GM23338 (cell line): ENCODE data around the gene CCNK. TPM values are rescaled to one million over a fixed set of nuclear protein-coding genes. Genes with fewer than 3 reads are reported as not detected.

Experiments used
- ATAC-seq: fragments of 200-7000 bp; cut with Tn5 transposase; 3 replicates; pipeline ENCODE4 v1.9.1; 2020
- DNase-seq: peaks from one replicate; pipeline ENCODE4 v3.0.0-alpha.2; 2015; ENCODE audit warnings: low spot score
- H2AFZ ChIP-seq: fragments of 200-600 bp; sonication (generic); 2 replicates; pipeline ENCODE4 v1.8.0; 2016; ENCODE audit warnings: antibody characterized with exemption, mild to moderate bottlenecking, moderate library complexity
- H3F3A ChIP-seq: fragments of 200-600 bp; sonication (generic); replicated peaks from 2 replicates; pipeline ENCODE4 v1.8.0; 2017; ENCODE audit warnings: antibody characterized with exemption, mixed run types, low read depth
- H3K27ac ChIP-seq: fragments of 200-600 bp; sonication (generic); 2 replicates; pipeline ENCODE4 v1.6.1; 2016; ENCODE audit warnings: low read depth
- H3K27me3 ChIP-seq: fragments of 200-600 bp; sonication (generic); 2 replicates; pipeline ENCODE4 v1.8.0; 2016; ENCODE audit warnings: mild to moderate bottlenecking, mixed run types, moderate library complexity; ENCODE audit not compliant: insufficient read depth
- H3K36me3 ChIP-seq: fragments of 200-600 bp; sonication (generic); 2 replicates; pipeline ENCODE4 v1.8.0; 2016; ENCODE audit warnings: mild to moderate bottlenecking; ENCODE audit not compliant: insufficient read depth
- H3K4me1 ChIP-seq: fragments of 200-600 bp; sonication (generic); 2 replicates; pipeline ENCODE4 v1.8.0; 2016; ENCODE audit warnings: mild to moderate bottlenecking, moderate library complexity; ENCODE audit not compliant: insufficient read depth
- H3K4me2 ChIP-seq: fragments of 200-600 bp; sonication (generic); 2 replicates; pipeline ENCODE4 v1.7.1; 2017; ENCODE audit warnings: mixed run types
- H3K4me3 ChIP-seq: fragments of 200-600 bp; sonication (generic); 2 replicates; pipeline ENCODE4 v1.6.1; 2016; ENCODE audit warnings: mixed run types
- H3K79me2 ChIP-seq: fragments of 200-600 bp; sonication (generic); replicated peaks from 2 replicates; pipeline ENCODE4 v1.8.0; 2017; ENCODE audit warnings: mild to moderate bottlenecking; ENCODE audit not compliant: insufficient read depth
- H3K9me2 ChIP-seq: fragments of 200-600 bp; sonication (generic); 2 replicates; pipeline ENCODE4 v1.8.0; 2017; ENCODE audit not compliant: insufficient read depth
- H4K20me1 ChIP-seq: fragments of 200-600 bp; sonication (generic); replicated peaks from 2 replicates; pipeline ENCODE4 v1.8.0; 2017; ENCODE audit warnings: mild to moderate bottlenecking; ENCODE audit not compliant: insufficient read depth
- H3K27ac Mint-ChIP-seq: 2 replicates; pipeline ENCODE4 v1.8.0; 2020; ENCODE audit warnings: inconsistent platforms, mild to moderate bottlenecking, moderate library complexity, mixed read lengths
- H3K27me3 Mint-ChIP-seq: 3 replicates; pipeline ENCODE4 v1.8.0; 2022; ENCODE audit warnings: low read depth, mild to moderate bottlenecking, moderate library complexity, mixed read lengths, inconsistent platforms; ENCODE audit not compliant: insufficient read depth, poor library complexity
- H3K36me3 Mint-ChIP-seq: 3 replicates; pipeline ENCODE4 v1.8.0; 2021; ENCODE audit warnings: low read depth, mild to moderate bottlenecking, inconsistent platforms, moderate library complexity, mixed read lengths
- H3K4me1 Mint-ChIP-seq: 3 replicates; pipeline ENCODE4 v1.8.0; 2020; ENCODE audit warnings: mild to moderate bottlenecking, inconsistent platforms, mixed read lengths
- H3K4me3 Mint-ChIP-seq: 3 replicates; pipeline ENCODE4 v1.8.0; 2021; ENCODE audit warnings: moderate library complexity, mild to moderate bottlenecking, inconsistent platforms, mixed read lengths
- H3K9me3 Mint-ChIP-seq: 3 replicates; pipeline ENCODE4 v1.8.0; 2020; ENCODE audit warnings: moderate library complexity, mild to moderate bottlenecking, inconsistent platforms, mixed read lengths
- CREB1 ChIP-seq: fragments of 250-450 bp; sonication (Bioruptor Pico); IDR thresholded peaks from 2 replicates; pipeline ENCODE4 v1.5.0; 2020; ENCODE audit warnings: low read depth, mild to moderate bottlenecking, moderate library complexity
- CTCF ChIP-seq, 2 experiments: fragments of 200-600 bp in 1 of 2; sonication (generic) in 1 of 2; conservative IDR thresholded peaks; 2 replicates each; pipeline versions ENCODE4 v1.5.1 to v1.6.1; 2016 to 2017; ENCODE audit warnings: antibody characterized with exemption in 2 of 2, low read depth in 2 of 2, mild to moderate bottlenecking in 2 of 2, moderate library complexity in 1 of 2
- ETS1 ChIP-seq: IDR thresholded peaks from 2 replicates; pipeline ENCODE4 v1.6.1; 2016; ENCODE audit warnings: antibody characterized with exemption
- EZH2 ChIP-seq: fragments of 200-600 bp; sonication (generic); IDR thresholded peaks from one replicate; pipeline ENCODE4 v1.8.0; 2017; ENCODE audit warnings: antibody characterized with exemption, mild to moderate bottlenecking, low read depth; ENCODE audit not compliant: unreplicated experiment
- NANOG ChIP-seq: IDR thresholded peaks from 2 replicates; pipeline ENCODE4 v1.6.1; 2016; ENCODE audit warnings: antibody characterized with exemption, borderline replicate concordance
- POLR2AphosphoS5 ChIP-seq: IDR thresholded peaks from 2 replicates; pipeline ENCODE4 v1.6.1; 2016; ENCODE audit warnings: antibody characterized with exemption, low read depth
- STAT1 ChIP-seq: IDR thresholded peaks from one replicate; pipeline ENCODE4 v1.6.1; 2016; ENCODE audit warnings: antibody characterized with exemption; ENCODE audit not compliant: unreplicated experiment
- ZNF114 ChIP-seq: fragments of 250-450 bp; sonication (Bioruptor Pico); IDR thresholded peaks from 2 replicates; pipeline ENCODE4 v1.5.0; 2020; ENCODE audit warnings: mild to moderate bottlenecking, moderate library complexity
- ZNF331 ChIP-seq: fragments of 250-450 bp; sonication (Bioruptor Pico); IDR thresholded peaks from 2 replicates; pipeline ENCODE4 v1.5.0; 2020; ENCODE audit warnings: low read depth, mild to moderate bottlenecking, moderate library complexity
- ZNF462 ChIP-seq: fragments of 250-450 bp; sonication (Bioruptor Pico); IDR thresholded peaks from 2 replicates; pipeline ENCODE4 v1.5.0; 2020; ENCODE audit warnings: mild to moderate bottlenecking, moderate library complexity
- polyA plus RNA-seq: library from polyadenylated mRNA; unstranded; fragments of >200 nt; fragmentation: Nextera tagmentation; extraction: Ambion mirVana; gene quantifications from 2 replicates; pipeline ENCODE4 v1.2.1, GENCODE V29; 2016
- total RNA-seq: library from RNA; depleted of rRNA; stranded (reverse); fragments of >200 nt; shearing (Covaris generic); gene quantifications from 2 replicates; pipeline ENCODE4 v1.2.3, GENCODE V29; 2014

The CCNK gene
- total and polyA plus RNA-seq, 2 experiments from 2014 or later = 54.0 to 60.6 TPM

GRCh38 chr14:99475179-99475578, 6.0 kb upstream of the CCNK start:
- ATAC-seq (peak; percentile 28), DNase-seq (peak; percentile 28)
- peaks cover 2% of the 10 kb centered on the region for H3K27me3 Mint-ChIP-seq
- Histone ChIP-seq H3K27me3 (no peaks in the 10 kb centered on the region), H3K9me2 (no peaks in the 10 kb centered on the region), H3K27ac (peak overlapping the region; percentile 52; the same call in 1 of the 2 replicates), H3K36me3 (no peaks in the 10 kb centered on the region), H2AFZ (no peak overlapping the region), H3K4me1 (peaks cover 27% of the 10 kb centered on the region), H3K79me2 (peaks cover 99% of the 10 kb centered on the region), H3K4me3 (no peak overlapping the region), H3K4me2 (no peak overlapping the region), H4K20me1 (peaks cover 57% of the 10 kb centered on the region), H3F3A (0 out of 2 replicates have a peak, but pooled peaks cover 6% of the 10 kb centered on the region)
- peak overlapping the region; percentile 42 for H3K27ac Mint-ChIP-seq
- TF ChIP-seq ZNF331 (CRISPR knock-in tag) (no peak), CTCF (conservative IDR thresholded peaks at IDR 0.05; ENCODE audit: low read depth in 2 of 2) (no peak), POLR2AphosphoS5 (no peak), CREB1 (CRISPR knock-in tag) (no peak), NANOG (no peak), ZNF114 (CRISPR knock-in tag) (no peak)
- no peaks in the 10 kb centered on the region for H3K9me3 Mint-ChIP-seq
- H3K4me3 Mint-ChIP-seq = no peak overlapping the region
- H3K36me3 Mint-ChIP-seq = no peaks in the 10 kb centered on the region
- H3K4me1 Mint-ChIP-seq = peaks cover 42% of the 10 kb centered on the region

GRCh38 chr14:99475660-99476059, 5.5 kb upstream of the CCNK start:
- Histone ChIP-seq H3K4me2 (no peak overlapping the region), H3K9me2 (no peaks in the 10 kb centered on the region), H3K4me3 (no peak overlapping the region), H4K20me1 (peaks cover 54% of the 10 kb centered on the region), H3F3A (0 out of 2 replicates have a peak, but pooled peaks cover 6% of the 10 kb centered on the region), H3K79me2 (peaks cover 95% of the 10 kb centered on the region), H3K4me1 (peaks cover 26% of the 10 kb centered on the region), H3K27ac (peak overlapping the region; percentile 52; the same call in 1 of the 2 replicates), H3K36me3 (no peaks in the 10 kb centered on the region), H3K27me3 (no peaks in the 10 kb centered on the region), H2AFZ (no peak overlapping the region)
- DNase-seq = no peak
- Mint-ChIP-seq H3K4me1 (peaks cover 38% of the 10 kb centered on the region), H3K9me3 (no peaks in the 10 kb centered on the region), H3K27ac (peak overlapping the region; percentile 42), H3K36me3 (no peaks in the 10 kb centered on the region), H3K4me3 (no peak overlapping the region), H3K27me3 (peaks cover 2% of the 10 kb centered on the region)
- TF ChIP-seq CREB1 (CRISPR knock-in tag) (no peak), STAT1 (no peak), ETS1 (no peak), ZNF331 (CRISPR knock-in tag) (no peak), ZNF462 (CRISPR knock-in tag) (no peak), EZH2 (no peak)
- ATAC-seq = no peak
